GM18508 (cell line): Measurements from ENCODE around the gene SMARCA2.
"Not testable (repeated sequence)": the region's sequence is repeated elsewhere in the genome, so short reads cannot be mapped to it uniquely, and the experiment has no call there.

Experiments used
- ATAC-seq: cut with Tn5 transposase; IDR thresholded peaks from one replicate; pipeline ENCODE4 v1.9.1; 2021; ENCODE audit warnings: moderate number of reproducible peaks; ENCODE audit not compliant: insufficient read depth, unreplicated experiment

The SMARCA2 gene

DNA sequence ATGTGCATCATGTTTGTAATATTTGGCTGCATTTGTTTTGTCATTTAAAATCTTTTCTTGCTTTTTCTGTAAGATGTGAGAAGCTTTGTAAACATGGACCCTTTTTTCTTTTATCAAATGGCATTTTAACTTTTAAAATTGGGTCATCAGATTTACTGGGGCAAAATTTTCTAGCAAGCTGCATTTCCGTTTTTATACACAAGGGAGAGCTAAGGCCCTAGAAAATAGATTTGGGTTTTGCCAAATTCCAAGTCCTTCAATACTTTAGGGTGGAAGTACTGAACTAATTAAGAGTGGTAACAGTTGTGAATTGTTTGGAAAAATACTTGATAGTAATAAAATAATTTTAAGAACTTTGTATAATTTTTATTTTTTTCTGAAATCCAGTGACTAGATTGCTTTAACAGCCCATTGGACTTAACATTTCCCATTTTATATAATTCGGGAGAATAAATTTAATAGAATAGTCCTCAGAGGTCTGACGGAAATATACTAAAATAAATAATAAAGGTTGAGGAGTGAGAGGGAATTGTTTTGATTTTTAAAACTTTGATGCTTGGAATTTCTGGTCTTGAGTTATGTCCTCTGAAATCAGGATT, 117.4 kb downstream of the SMARCA2 start:
- ATAC-seq = no peak

- ATAC-seq = no peak
These were observed 119.2 kb downstream of the SMARCA2 start for GRCh38 chr9:2134391-2134790.

DNA sequence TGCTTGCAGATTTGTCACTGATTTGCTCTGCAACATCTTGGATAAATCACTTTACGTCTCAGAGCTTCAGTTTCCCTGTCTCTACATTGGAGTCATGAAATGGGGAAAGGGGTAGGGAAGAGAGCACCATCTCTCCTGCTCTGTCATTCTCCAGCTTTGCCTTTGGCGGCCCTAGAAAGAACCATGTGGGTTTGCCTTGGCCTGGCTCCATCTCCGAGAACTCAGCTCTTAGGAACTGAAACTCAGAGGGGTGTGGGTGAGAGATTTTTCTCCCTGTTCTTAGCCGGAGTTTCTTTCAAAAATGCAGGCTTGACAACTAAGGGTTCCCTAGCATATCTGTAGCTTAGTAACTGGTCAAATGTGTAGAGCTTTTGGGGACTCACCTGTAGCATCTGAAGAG, 123.5 kb downstream of the SMARCA2 start:
- no peak for ATAC-seq

- ATAC-seq = no peak
These were observed 125.6 kb downstream of the SMARCA2 start for GRCh38 chr9:2140600-2141223.

DNA sequence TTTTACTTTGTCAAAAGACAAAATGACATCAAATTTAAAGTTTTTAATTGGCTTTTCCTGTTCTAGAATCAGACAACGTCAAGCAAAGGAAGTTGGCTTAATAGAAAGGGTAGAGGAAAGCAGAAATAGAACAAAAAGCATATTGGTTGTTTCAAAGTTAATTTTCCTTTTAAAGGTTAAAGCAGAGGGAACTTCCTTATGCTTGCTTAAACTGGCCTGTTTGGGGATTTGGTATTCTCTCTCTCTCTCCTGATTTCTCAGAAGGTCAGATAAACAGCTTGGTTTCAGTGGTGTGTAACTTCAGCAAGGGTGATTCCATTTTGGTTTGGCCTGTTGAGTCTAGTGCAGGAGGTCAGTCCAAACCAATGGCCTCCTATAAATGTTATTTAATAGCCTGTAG, 127.1 kb downstream of the SMARCA2 start:
- no peak for ATAC-seq

DNA sequence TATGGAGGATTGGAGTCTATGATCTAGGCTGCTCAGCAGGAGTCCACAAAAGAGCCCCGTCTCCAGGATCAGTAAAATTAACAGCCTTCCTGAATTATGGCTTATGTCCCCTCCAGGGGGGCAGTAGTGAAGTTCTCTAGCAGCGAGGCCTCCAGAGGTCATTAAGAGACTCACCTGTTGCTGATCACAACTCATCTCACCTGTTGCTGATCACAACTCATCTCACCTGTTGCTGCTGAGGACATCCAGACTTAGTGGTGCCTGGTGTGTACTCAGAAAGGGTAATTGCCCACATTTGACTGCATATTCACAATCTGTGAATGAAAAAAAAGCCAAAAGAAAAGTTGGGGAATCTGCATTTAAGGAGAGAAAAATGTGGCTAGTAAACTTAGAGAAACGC, 129.5 kb downstream of the SMARCA2 start:
- no peak for ATAC-seq

- ATAC-seq = no peak
These were observed 130.6 kb downstream of the SMARCA2 start for GRCh38 chr9:2145746-2146145.

DNA sequence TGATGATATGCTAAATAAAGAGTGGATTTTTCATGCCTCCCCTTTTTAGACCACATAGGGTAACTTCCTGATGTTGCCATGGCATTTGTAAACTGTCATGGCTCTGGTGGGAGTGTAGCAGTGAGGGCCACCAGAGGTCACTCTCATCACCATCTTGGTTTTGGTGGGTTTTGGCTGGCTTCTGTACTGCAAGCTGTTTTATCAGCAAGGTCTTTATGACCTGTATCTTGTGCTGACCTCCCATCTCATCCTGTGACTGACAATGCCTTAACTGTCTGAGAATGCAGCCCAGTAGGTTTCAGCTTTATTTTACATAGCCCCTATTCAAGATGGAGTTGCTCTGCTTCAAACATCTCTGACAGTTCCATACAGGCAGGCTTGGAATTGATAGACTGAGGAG, 131.6 kb downstream of the SMARCA2 start:
- not testable (repeated sequence) for ATAC-seq

DNA sequence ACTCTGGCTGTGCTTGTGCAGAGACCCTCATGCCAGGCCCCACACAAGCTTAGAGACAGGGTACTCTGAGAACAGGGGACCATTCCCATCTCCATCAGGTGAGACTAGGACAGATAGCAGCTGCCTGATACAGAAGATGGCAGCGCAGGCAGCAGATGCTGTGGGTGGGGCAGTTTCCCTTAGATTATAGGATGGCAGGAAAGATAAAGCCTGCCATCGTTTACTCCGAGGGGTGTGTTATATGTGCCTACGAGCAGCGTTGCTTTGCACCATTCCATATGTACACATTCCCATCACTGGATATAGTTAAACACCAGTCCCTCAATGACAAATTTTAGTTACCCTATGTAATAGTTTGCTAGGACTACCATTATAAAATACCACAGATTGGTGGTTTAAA, 135.2 kb downstream of the SMARCA2 start:
- ATAC-seq = no peak

- ATAC-seq = no peak
These were observed 136.0 kb downstream of the SMARCA2 start for GRCh38 chr9:2151171-2151570.

GRCh38 chr9:2152966-2153629, 138.0 kb downstream of the SMARCA2 start:
- no peak for ATAC-seq

DNA sequence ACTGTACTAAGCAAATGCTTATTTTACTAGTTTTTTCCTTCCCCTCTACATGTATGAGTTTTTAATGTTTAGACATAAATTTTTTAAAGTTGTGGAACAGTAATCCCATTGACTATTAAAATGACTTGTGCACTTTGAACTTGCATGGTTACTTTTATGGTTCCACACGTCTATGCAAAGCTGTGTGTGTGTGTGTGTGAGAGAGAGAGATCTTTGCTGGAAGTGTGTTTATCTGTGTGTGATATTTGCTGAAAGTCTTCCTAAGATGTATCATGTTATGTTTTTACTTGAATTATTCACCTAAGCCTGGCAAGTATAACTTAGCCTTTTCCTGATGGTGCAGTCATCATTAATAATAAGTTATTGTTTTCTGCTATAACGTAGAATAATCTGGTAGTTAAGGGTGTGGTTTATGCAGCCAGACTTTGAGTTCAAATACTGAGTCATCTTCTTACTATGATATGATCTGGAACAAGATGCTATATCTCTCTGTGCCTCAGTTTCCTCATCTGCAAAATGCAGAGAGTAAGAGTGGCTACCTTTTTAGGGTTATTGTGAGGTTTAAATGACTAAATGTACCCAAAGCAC, 138.6 kb downstream of the SMARCA2 start:
- ATAC-seq = no peak

DNA sequence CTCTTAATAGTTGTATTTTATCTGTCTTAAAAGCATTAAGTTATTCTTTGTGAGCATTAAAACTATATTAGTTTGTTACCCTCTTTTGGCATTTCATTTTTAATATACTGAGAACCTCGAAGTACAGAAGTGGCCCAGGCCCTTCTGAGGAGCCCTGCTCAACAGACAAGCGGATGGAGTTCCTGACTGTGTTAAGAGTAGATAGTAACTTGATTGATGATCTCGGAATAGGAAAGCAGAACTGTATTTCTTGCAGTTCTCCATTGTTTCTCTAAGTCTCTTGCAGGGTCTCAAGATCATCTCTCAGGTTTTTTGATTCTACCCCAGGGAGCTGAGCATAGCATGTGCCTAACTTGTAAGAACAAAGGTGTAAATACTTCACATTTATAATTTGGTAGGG, 139.6 kb downstream of the SMARCA2 start:
- ATAC-seq = no peak

DNA sequence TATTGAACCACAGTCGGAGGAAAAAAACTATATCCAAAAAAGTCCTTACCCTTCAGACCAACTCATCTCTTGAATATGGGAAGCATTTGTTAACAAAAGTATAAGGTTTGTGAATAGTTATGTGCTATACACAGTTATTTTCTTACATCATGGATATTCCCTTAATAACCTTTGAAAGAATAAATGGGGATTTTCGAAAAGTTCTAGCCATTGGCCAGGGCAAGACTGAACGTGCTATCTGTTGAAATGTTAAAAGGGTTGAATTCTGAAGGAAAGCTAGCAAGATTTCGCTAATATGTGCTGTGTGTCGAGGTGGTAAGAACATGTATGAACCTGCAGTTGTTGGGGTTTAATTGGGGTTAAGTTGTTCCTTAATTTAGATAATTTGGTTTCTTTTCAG, 140.8 kb downstream of the SMARCA2 start:
- ATAC-seq = no peak

DNA sequence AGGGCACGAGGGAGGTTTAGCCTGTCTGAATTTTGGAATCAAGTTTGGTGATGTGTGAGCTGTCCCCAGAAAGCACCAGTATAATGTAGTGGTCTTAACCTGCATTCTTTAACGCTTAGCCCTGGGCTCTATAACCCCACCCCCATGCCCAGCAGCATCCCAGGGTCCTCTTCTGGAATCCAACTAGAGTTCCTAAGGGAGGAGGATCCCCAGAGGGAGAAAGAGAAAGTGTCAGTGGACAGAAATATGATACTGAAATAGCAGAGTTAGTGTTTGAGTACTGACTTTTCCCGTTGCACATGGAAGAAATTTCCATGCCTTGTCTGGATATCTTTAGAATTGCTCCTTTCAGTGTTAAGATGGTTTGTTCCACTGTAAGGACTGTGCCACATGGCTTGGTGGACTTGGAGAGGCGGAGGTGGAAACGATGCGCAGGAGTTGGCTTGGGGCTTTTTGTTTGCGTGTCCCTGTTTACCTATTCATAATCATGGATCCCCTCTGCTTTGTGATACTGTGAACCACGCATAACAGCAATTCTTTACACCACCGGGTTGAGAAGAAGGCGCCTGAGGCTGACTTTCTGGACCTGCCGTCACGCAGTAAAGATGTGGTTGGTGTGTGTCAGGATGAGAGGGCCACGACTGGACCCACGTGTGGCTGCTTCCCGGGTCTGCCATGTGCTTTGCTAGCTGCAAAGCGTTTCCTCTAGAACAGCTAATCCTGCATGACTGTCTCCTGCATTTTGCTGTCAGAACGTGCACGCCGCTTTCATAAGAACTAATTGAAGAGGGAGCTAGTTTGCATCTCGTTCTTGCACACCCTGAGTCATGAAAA, 142.3 kb downstream of the SMARCA2 start:
- ATAC-seq = peak; percentile 13

GRCh38 chr9:2158111-2158610, 143.0 kb downstream of the SMARCA2 start:
- ATAC-seq = peak; percentile 58

- ATAC-seq = no peak
These were observed 143.8 kb downstream of the SMARCA2 start for GRCh38 chr9:2158766-2159430.

DNA sequence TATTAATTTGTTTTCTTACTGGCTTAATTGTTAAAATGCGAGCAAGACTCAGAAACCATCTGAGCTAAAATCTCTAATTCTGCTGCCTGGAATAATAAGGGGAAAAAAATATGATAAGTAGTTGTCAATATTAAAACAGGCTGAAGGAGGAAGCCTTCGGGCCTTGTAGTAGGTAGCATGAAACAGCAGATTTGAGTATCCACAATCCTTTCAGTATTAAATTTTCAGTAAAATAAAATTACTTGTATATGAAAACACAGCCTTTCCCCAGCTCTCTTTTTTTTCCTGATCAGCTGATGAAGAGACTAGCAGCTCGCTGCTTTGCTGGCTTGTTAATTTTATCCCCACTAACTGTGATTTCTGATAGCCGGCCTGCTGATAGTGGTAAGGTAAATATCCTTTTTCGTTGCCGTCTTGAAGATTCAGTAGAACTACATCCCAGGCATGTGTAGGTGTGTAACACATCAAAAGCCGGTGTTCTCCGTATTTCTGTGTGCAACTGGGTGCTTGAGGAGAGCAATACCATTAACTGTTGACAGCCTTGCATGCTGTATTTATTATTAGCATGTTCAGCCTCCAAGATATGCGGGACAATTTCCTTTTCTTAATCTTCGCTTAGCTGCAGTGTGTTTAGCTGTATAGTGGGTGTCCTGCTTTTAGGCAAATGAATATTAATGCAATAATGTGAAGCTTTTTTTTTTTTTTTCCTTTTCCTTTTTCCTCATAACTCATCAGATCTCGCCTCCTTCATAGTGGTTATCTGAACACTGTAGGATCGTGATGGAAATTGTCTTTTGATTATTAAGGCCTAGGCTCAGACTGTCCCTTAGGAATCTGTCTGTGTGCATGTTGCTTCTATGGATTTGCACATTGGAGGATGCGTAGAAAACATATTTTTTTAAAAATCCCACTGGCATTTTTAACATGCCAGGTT, 144.6 kb downstream of the SMARCA2 start:
- no peak for ATAC-seq

DNA sequence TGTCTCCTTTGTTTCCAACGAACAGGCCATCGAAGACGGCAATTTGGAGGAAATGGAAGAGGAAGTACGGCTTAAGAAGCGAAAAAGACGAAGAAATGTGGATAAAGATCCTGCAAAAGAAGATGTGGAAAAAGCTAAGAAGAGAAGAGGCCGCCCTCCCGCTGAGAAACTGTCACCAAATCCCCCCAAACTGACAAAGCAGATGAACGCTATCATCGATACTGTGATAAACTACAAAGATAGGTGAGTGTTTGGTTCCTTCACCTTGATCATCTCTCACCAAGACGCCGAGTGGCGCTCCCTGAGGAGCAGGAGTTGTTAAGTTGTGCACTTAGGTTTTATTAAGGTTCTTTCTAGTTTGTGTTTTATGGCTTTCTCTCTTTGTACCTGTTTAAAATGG, 146.5 kb downstream of the SMARCA2 start:
- no peak for ATAC-seq
